RPMI7951 (cell line): ENCODE data around the gene BSND. TPM values are rescaled to one million over a fixed set of nuclear protein-coding genes. Genes with fewer than 3 reads are reported as not detected.

ENCODE experiments used
- DNase-seq: peaks from one replicate; pipeline ENCODE4 v3.0.0-alpha.2; 2012; ENCODE audit warnings: low read depth
- total RNA-seq: library from RNA; depleted of rRNA; stranded (reverse); fragments of >200 nt; shearing (Covaris generic); gene quantifications from 2 replicates; pipeline ENCODE4 v1.2.3, GENCODE V29; 2014

The BSND gene
- total RNA-seq, 1 experiment from 2014 or later: not detected

GRCh38 chr1:54991939-54992338 is 6.8 kb upstream of the BSND start:
- DNase-seq: no peak

GRCh38 chr1:54993140-54993539 is 5.6 kb upstream of the BSND start:
- DNase-seq: no peak

GRCh38 chr1:54994355-54994990 is 4.3 kb upstream of the BSND start:
- no peak for DNase-seq

DNA sequence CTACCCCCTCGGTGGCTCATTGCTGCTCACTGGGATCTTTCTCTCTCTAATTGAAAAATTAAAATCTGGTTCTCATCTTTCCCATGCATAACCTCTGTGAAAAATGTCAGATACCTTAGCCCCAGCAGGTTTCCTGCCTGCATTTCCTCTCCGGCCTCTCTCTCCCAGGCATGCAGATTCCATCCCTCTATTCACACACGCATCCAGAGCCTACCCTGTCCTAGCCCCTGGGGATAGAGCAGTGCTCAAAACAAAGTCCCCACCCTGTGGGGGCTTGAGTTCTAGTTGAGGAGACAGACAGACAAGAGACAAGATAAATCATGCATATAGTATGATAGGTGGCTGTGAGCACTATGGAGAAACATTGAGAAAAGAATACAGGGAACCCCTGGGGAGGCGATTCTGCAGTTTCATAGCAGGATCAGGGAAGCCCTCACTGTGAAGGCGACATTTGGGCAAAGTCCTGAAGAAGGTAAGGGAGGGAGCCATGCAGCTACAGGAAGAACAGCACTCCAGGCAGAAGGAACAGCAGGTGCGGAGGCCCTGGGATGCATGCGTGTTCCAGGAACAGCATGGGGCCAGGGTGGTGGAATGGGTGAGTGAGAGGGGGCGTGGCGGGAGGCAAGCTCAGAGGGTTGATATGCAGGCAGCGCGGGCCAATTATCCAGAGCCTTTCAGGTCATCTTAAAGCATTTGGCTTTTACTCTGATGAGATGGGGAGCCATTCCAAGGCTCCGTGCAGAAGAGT is 3.5 kb upstream of the BSND start:
- no peak for DNase-seq

GRCh38 chr1:54995835-54996234 is 2.9 kb upstream of the BSND start:
- DNase-seq: no peak

DNA sequence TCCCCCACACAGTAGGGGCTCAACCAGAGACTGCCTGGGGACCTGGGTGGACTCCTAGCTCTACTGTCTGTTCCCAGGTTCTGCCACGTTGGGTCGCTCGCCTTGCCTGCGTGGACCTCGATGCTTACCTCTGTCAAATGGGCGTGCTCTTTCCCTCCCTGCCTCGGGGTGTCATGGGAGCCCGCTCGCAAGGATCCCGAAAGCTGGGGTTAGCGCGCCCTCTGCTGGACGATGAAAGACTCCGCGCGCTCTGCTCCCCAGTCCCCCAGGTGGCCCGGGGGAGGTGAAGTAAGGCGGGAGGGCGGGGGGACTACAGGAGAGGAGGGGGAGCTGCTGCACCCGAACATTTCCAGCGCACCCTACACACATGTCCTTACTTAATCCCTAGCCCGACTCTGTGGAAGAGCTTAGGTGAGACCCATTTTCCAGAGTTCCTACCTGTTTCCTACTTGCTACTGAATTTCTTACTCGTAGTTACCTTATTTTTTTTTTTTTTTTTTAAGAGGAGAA is 2.3 kb upstream of the BSND start:
- peak; percentile 62 for DNase-seq

DNA sequence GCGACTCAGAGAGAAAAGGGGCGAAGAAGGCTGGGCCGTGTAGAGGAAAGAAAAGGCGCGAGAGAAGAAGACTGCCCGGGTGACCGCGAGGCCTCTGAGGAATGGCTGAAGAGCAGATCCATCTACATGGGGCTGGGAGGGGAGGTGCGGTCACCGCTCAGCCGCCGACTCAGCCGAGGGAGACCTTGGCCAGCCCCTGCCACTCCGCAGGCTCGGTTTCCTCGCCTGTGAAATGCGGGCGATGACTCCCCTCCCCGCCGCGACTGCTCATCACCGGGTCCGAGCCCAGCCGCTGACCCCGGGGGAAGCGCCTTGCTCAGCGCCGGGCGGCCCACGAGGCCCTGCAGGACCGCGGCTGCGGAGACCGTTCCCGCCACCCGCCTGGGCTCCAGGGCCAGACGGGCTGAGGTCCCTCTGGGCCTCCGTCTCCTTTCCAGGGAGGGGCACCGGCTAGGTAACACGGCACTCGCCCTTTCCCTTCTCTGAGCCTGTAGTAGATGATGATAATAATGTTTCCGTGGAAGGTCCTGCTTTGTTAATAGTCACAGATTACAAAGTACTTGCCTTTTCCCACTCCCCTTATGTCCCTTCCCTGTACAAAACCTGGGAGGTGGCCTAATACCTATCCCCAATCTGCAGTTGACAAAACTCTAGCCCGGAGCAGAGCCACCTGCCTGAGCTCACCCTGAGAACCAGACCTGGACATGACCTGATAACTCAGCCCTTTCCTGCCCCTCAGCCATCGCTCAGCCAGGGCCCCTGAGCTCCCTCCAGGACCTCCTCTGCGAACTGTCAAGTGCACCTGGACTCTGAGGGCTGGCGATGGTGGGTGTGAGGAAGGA is 1.6 kb upstream of the BSND start:
- DNase-seq: no peak

GRCh38 chr1:54997711-54997986 is 1.1 kb upstream of the BSND start:
- no peak for DNase-seq

DNA sequence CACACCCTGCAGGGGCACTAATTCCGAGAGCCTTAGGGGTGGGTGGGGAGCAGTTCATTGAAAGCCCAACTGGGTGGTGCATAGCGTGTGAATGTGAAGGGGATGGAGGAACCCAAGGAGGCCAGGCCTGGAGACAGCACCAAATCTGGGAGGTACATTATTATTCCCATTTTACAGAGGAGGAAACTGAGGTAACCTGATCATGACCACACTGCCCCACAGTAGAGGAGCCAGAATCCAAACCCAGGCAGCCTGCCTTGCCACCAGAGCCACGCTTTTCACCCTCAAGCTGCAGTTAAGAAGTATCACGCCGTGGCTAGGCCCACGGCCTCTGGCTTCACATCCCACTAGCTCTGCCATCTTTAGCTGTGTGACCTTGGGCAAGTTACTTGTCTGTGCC is 633 bp upstream of the BSND start:
- DNase-seq: no peak

- no peak for DNase-seq
Observed at GRCh38 chr1:55000110-55001085, 1.7 kb downstream of the BSND start.

- no peak for DNase-seq
Observed at GRCh38 chr1:55001311-55001710, 2.6 kb downstream of the BSND start.

GRCh38 chr1:55002686-55003085 is 4.0 kb downstream of the BSND start:
- DNase-seq: no peak

DNA sequence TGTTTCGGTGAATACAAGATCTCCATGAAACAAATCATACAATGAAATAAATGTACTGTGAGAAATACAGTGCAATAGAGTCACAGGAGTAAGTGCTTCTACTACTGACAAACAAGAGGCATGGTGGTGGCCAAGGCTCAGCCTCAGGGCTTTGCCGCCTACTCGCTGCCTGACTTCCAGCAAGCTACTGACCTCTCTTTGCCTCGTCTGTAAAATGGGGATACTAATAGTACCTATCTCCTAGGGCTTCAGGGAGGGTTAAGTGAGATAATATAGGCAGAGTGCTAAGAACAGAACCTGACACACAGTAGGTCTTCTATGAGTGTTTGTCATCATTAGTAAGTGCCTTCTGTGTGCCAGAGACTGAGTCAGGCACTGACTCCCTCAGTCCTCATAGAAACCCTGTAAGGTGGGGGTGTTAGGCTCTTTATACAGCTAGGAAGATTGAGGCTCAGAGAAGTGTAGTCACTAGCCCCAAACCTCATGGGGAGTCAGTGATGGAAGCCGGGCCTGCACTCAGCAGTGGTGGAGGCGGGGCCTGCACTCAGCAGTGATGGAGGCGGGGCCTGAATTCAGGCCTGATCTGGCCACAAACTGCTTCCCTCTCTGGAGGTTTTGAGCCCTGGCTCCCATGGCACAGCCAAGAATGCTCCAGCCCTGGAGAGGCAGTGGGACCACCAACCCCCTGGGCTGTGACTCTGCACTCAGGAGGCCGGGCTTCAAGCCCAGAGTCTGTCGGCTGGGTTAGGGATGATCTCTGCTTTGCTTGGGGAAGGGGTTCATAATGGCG is 6.8 kb downstream of the BSND start:
- DNase-seq: no peak

DNA sequence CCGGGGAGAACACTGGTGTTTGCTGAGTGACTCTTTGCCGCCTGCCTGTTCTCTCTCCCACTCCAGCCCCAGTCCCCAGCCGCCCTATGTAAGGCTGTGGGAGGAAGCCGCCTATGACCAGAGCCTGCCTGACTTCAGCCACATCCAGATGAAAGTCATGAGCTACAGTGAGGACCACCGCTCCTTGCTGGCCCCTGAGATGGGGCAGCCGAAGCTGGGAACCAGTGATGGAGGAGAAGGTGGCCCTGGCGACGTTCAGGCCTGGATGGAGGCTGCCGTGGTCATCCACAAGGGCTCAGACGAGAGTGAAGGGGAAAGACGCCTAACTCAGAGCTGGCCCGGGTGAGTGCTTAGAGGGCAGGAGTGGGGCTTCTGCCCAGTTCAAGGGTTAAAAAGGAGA is 8.2 kb downstream of the BSND start:
- DNase-seq: no peak

DNA sequence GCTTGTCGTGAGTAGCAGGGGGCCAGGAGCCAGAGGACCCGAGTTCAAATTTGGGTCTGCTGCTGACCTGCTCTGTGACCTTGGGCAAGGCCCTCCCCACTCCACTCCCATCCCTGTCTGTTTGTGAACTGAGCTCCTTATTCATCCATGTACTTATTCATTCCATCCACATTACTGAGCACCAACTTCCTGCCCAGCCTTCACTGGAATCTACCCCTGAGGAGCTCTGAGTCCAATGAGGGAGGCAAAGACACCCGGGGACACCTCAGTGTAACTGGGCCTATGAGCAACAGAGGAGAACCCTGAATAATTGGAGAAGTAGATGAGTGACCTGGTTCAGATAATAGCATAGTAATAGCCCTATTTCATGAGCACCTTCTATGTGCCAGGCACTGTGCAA is 8.9 kb downstream of the BSND start:
- DNase-seq: peak; percentile 37

- DNase-seq: no peak
Observed at GRCh38 chr1:55010194-55010886, 11.6 kb downstream of the BSND start.

DNA sequence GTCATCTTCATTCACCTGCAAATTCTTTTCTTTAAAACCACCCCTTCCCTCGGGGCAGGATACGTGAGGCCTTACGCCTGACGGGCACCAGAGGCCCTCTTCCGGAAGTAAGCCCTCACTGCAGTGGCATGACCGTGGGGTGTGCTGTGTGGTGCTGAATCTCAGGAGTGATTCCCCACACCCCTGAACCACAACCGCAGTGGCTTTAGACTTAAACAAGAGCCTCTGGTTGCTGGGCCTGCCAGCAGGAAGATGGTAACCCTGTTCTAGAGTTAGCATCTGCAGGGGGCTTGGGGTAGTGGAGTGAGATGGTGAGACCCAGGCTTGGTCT is 12.1 kb downstream of the BSND start:
- no peak for DNase-seq

DNA sequence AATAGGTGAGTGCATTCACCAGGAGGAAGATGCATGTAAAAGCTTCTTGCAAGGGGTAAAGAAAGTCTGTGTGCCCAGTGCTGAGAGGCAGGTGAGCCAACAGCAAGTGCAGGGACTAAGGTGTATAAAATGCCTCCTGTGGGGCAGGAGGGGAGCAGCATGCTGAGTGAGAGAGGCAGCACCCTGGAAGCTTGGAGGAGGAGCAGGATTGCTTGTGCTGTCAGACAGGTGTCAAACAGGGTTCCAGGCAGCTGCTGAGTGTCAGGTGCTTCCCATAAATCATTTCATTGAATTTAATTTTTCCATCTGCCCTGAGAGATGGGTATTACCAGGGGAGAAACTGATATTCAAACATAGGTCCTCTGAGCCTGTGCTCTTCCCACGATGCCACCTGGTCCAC is 13.9 kb downstream of the BSND start:
- DNase-seq: no peak

GRCh38 chr1:55015123-55015522 is 16.4 kb downstream of the BSND start:
- DNase-seq: no peak
